Measurements from ENCODE around the gene SEPSECS.

- TF ChIP-seq CTCF (IDR thresholded peaks at IDR 0.05; ENCODE audit: insufficient read depth, low read length, poor library complexity, severe bottlenecking) (no peak), EZH2phosphoT487 (conservative IDR thresholded peaks at IDR 0.05; ENCODE audit: low read length) (no peak)
These were observed 56.8 kb downstream of the SEPSECS start for GRCh38 chr4:25103418-25103817.
